HG03025 (cell line): ENCODE data around the gene TSLP.

Experiments used
- ATAC-seq: cut with Tn5 transposase; IDR thresholded peaks from one replicate; pipeline ENCODE4 v1.9.1; 2021; ENCODE audit warnings: mild to moderate bottlenecking, moderate library complexity; ENCODE audit not compliant: unreplicated experiment, low FRiP score

Gene TSLP

GRCh38 chr5:111092062-111092853 is 20.7 kb downstream of the TSLP start, which contains the start of gene WDR36:
Gene WDR36 (plus strand): TSS chr5:111092348. CDS start chr5:111092457, 109 bp downstream.
- ATAC-seq: peak; percentile 98

GRCh38 chr5:111095982-111096381 is 24.5 kb downstream of the TSLP start:
- ATAC-seq: no peak

GRCh38 chr5:111099058-111099778 is 27.7 kb downstream of the TSLP start:
- no peak for ATAC-seq

- no peak for ATAC-seq
Observed at GRCh38 chr5:111106320-111106948, 34.9 kb downstream of the TSLP start.

GRCh38 chr5:111107371-111107770 is 35.9 kb downstream of the TSLP start:
- no peak for ATAC-seq

- ATAC-seq: no peak
Observed at GRCh38 chr5:111111956-111112355, 40.4 kb downstream of the TSLP start.

- no peak for ATAC-seq
Observed at GRCh38 chr5:111113678-111114077, 42.2 kb downstream of the TSLP start.

GRCh38 chr5:111115229-111115628 is 43.7 kb downstream of the TSLP start:
- ATAC-seq: no peak

- no peak for ATAC-seq
Observed at GRCh38 chr5:111116550-111116949, 45.0 kb downstream of the TSLP start.

- ATAC-seq: no peak
Observed at GRCh38 chr5:111117136-111117535, 45.6 kb downstream of the TSLP start.

GRCh38 chr5:111119221-111119620 is 47.7 kb downstream of the TSLP start:
- ATAC-seq: no peak

- ATAC-seq: peak; percentile 59
Observed at GRCh38 chr5:111119856-111120255, 48.3 kb downstream of the TSLP start.

GRCh38 chr5:111120911-111121310 is 49.4 kb downstream of the TSLP start:
- no peak for ATAC-seq

- ATAC-seq: no peak
Observed at GRCh38 chr5:111121926-111122325, 50.4 kb downstream of the TSLP start.

GRCh38 chr5:111122398-111122797 is 50.9 kb downstream of the TSLP start:
- no peak for ATAC-seq

- no peak for ATAC-seq
Observed at GRCh38 chr5:111124793-111125192, 53.3 kb downstream of the TSLP start.

GRCh38 chr5:111126896-111127295 is 55.4 kb downstream of the TSLP start:
- ATAC-seq: no peak
